HG03039 (cell line): ENCODE results near the gene ATAD5.
"Not testable (repeated sequence)": the region's sequence is repeated elsewhere in the genome, so short reads cannot be mapped to it uniquely, and the experiment has no call there.

Experiments used
- ATAC-seq: cut with Tn5 transposase; IDR thresholded peaks from one replicate; pipeline ENCODE4 v1.9.1; 2021; ENCODE audit warnings: mild to moderate bottlenecking, moderate library complexity; ENCODE audit not compliant: unreplicated experiment

ATAD5 gene

GRCh38 chr17:30906101-30906911 is 74.5 kb downstream of the ATAD5 start, which contains the start of gene TEFM:
Gene TEFM, minus strand, starts transcription at chr17:30906238. Its CDS starts 40 bp downstream, at chr17:30906198.
- ATAC-seq = peak; percentile 83

- ATAC-seq = no peak
Observed at GRCh38 chr17:30908717-30909420, 77.1 kb downstream of the ATAD5 start.

DNA sequence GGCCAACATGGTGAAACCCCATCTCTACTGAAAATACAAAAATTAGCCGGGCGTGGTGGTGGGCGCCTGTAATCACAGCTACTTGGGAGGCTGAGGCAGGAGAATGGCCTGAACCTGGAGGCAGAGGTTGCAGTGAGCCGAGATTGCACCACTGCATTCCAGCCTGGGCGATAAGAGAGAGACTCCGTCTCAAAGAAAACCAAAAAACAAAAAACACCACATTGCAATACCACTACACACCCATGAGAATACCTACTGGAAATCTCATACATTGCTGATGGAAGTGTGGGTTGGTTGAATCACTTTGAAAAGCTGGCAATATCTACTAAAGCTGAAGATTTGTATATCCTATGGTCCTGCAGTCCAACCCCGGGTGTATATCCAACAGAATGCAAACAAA is 78.4 kb downstream of the ATAD5 start:
- ATAC-seq = not testable (repeated sequence)

DNA sequence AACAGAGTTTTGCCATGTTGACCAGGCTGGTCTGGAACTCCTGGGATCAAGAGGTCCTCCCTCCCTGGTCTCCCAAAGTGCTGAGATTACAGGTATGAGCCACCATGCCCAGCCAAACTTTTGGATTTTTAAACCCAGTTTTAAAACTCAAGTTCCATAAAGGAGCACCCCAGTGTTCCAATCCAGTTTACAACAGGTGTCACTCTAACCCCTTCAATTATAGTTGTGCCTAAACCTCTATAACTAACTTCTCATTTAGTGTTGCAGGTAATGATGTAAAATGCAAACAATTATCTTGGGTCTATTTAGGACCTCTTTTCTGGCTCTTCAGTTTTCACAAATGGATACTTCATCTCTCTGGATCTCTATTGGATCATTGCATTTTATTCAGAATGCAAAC is 82.2 kb downstream of the ATAD5 start:
- ATAC-seq = no peak

DNA sequence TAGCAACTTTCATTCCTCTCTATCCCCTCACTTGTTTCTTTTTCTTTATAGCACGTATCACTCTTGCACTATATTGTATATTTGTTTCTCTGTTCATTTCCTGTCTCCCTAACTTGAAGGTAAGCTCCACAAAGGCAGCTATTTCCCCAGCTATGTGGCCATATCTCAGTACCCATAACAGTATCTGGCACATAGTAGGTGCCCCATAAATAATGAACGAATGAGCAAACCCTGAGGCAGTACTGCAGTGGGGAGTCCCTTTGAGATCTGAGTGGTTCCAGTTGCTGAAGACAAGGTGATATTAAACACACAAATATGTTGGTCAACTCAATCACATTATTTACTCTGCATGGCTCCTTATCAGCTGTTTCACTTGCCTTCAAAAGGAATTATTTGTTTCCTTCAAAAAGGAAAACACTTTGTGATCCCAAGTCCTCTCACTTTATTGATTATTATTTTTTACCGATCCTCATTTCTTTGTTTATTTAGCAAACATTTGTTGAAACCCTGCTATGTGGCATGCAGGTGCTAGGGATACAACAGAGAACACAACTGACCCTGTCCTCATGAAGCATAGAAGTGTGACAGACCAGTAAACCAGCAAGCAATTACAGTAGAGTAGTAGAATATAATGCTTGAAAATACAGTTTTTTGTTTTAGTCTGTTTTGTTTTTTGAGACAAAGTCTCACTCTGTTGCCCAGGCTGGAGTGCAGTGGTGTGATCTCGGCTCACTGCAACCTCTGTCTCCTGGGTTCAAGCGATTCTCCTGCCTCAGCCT is 84.3 kb downstream of the ATAD5 start:
- no peak for ATAC-seq

DNA sequence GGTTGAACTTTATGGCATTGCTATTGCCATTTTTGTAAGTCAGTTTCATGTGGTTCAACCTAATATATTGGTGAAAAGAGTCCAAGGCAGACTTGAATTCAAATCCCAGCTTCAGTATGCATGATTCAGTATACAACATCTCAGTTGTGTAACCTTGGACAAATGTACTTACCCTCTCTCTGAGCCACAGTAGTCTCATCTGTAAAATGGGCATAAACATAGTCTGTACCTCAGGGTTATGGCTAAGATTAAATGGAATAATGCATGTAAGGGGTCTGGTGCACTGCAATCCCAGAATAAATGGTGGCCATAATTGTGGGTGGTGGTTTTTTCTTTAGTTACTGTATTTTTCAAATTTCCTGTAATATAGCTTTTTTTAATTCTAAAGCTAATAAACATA is 85.3 kb downstream of the ATAD5 start:
- ATAC-seq = no peak

GRCh38 chr17:30920282-30920681 is 88.5 kb downstream of the ATAD5 start:
- no peak for ATAC-seq

DNA sequence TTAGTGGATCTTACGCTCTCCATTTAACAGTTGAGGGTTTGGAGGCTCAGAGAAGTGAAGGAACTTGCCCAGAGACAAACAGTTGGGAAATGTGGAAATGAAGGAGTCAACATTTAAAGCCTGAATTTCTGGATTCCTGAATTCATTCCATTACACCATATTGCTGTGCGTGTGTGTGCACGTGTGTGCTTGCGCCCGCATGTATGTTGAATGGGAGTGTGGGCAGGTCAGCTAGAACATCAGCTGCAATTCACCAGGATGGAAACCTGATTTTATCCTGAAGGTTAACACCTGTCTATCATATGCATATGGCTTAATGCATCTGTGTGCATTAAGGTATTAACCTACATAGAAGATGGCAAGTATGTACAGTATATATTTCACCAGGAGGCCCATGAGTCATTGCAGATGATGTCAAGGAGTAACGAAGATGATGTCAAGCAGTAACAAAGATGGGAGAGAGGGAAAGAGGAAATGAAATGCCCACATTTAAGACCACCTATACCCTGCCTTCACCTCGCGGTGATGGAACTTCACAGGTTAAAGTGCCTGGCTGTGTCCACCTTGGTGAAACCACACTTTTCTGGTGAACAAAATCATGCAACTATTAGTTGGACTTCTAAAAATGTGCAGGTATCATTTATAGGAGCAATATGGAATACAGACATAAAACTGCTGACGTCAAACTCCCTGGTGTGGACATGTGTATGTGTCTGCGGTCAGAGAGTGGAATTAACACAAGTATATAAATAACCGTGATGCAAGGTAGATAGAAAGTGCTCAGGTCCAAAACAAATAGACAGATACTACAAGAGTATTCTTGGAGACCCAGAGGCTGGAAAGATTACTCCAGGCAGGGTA is 89.1 kb downstream of the ATAD5 start:
- ATAC-seq = no peak

DNA sequence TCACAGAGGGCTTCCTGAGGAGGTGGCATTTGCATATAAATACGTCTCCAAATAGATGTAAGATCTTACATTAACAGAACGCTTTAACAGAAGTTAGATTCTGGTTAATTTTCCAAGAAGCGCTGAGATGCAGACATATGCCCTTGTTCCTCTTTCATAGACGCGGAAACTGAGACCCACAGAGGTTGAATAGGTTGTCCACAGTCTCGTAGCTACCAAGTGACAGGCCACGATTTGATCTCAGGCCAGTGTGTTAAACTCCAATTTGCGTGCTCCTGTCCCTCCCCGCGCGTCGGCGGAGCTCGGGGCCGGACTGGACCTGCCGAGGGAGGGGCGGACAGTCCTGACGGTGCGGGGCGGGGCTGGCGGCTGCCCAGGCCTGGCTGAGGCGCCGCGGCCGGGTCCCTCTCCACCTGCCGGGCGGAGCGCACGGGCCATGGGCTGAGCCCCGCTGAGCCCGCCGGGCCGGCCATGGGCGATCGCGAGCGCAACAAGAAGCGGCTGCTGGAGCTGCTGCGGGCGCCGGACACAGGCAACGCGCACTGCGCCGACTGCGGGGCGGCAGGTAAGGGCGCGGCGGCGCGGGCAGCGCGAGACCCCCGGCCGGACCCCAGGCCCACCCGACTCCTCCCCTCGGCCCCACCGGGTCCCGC is 89.9 kb downstream of the ATAD5 start, which contains the start of gene ADAP2:
Gene ADAP2 (plus strand): TSS at position 402 of the 653 bp plus-strand sequence. CDS start 70 bp downstream, at position 472.
- no peak for ATAC-seq

- no peak for ATAC-seq
Observed at GRCh38 chr17:30922235-30923030, 90.7 kb downstream of the ATAD5 start.

DNA sequence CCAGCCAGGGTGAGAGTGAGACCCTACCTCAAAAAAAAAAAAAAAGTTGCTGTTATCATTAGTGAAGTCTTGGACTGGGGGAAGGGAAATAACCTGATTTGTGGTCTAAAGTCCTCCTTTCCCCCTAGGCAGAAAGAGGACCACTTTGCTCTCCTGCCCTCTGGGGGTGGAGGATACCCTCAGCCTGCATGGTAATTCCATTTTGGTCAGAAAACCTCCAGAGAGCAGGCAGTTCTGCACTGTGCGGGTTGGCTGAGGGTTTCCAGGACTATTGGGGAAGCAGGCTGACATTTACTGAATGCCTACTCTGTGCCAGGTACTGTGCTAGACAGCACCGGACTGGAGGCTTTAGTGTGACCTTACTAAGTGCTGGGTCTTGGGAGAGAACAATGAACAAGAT is 92.6 kb downstream of the ATAD5 start:
- ATAC-seq = no peak

DNA sequence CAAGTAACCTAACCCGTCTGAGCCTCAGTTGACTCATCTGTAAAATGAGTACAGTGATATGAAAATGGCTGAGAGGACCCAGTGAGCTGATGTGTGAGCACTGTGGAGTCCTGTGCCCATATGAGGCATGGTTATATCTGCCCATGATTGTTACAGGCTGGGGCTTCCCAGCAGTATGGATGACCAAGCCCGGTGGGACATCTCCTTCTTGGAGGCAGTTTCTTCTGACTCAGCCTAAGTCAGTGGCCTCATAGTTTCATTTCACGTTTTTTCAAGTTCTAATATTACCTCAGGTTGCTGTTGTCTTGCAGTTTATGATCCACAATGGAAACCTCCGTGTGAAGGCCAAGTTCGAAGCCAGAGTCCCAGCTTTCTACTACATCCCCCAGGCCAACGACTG is 94.8 kb downstream of the ATAD5 start:
- no peak for ATAC-seq

DNA sequence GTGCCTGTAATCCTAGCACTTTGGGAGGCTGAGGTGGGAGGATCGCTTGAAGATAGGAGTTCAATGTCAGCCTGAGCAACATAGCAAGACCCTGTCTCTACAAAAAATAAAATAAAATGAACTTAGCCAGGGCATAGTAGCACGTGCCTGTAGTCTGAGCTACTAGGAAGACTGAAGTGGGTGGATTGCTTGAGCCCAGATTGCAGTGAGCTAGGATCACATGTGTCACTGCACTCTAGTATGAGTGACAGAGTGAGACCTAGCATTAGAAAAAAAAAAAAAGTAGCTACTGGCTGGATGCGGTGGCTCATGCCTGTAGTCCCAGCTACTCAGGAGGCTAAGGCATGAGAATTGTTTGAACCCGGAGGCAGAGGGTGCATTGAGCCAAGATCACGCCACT is 96.0 kb downstream of the ATAD5 start:
- no peak for ATAC-seq

GRCh38 chr17:30928584-30928983 is 96.8 kb downstream of the ATAD5 start:
- no peak for ATAC-seq

GRCh38 chr17:30929081-30929633 is 97.4 kb downstream of the ATAD5 start:
- no peak for ATAC-seq

DNA sequence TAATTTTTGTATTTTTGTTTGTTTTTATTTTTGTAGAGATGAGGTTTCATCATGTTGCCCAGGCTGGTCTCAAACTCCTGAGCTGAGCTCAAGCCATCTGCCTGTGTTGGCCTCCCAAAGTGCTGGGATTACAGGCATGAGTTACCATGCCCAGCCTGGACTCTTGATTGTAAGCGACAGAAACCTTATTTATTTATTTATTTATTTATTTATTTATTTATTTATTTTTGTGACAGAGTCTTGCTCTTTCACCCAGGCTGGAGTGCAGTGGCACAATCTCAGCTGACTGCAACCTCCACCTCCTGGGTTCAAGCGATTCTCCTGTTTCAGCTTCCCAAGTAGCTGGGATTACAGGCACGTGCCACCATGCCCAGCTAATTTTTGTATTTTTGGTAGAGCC is 98.1 kb downstream of the ATAD5 start:
- not testable (repeated sequence) for ATAC-seq

- ATAC-seq = no peak
Observed at GRCh38 chr17:30930495-30930894, 98.7 kb downstream of the ATAD5 start.

- not testable (repeated sequence) for ATAC-seq
Observed at GRCh38 chr17:30931582-30931981, 99.8 kb downstream of the ATAD5 start.

- no peak for ATAC-seq
Observed at GRCh38 chr17:30933966-30934365, 102.2 kb downstream of the ATAD5 start.
